Epithelial cell of esophagus (primary cell): ENCODE measurements around the gene RMDN2.

ENCODE experiments used
- DNase-seq: peaks from one replicate; pipeline ENCODE4 v3.0.0; 2010; ENCODE audit warnings: low read depth
- H3K4me3 ChIP-seq: 2 replicates; pipeline ENCODE4 v1.5.1; 2011; ENCODE audit warnings: mild to moderate bottlenecking, low read length, control low read depth
- TF ChIP-seq, protein P1 (sequence below): IDR thresholded peaks from 2 replicates; pipeline ENCODE4 v1.5.1; 2011; ENCODE audit warnings: low read depth, mild to moderate bottlenecking, low read length, control low read depth, inconsistent platforms; ENCODE audit not compliant: insufficient read depth; ENCODE audit errors: missing control alignments

RMDN2 gene

DNA sequence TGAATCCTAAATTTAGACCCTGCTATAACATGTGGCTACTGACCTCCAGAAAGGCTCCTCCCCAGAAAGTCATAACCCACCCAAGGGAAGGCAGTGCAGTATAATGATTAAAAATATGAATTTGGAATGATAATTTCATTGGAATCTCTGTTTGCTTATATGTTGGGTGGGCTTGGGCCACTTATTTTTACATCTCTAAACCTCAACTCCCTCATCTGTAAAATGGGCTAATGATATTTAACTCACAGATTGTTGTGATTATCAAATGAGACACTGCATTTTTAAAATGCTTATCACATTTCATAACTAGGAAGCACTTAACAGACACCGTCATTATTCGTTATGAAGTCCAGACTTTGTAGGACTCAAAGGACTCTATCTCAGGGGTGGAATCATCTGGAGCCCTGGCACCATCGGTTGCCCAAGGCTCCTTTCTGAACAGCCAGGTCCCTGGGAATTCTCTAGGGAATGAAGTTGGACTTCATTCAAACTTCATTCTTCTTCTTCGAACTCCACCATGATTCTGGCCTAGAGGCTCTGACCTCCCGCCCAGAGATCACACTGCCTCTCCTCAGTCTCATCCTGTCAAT, 33.1 kb upstream of the RMDN2 start:
- no peak for DNase-seq
- TF ChIP-seq, protein P1, sequence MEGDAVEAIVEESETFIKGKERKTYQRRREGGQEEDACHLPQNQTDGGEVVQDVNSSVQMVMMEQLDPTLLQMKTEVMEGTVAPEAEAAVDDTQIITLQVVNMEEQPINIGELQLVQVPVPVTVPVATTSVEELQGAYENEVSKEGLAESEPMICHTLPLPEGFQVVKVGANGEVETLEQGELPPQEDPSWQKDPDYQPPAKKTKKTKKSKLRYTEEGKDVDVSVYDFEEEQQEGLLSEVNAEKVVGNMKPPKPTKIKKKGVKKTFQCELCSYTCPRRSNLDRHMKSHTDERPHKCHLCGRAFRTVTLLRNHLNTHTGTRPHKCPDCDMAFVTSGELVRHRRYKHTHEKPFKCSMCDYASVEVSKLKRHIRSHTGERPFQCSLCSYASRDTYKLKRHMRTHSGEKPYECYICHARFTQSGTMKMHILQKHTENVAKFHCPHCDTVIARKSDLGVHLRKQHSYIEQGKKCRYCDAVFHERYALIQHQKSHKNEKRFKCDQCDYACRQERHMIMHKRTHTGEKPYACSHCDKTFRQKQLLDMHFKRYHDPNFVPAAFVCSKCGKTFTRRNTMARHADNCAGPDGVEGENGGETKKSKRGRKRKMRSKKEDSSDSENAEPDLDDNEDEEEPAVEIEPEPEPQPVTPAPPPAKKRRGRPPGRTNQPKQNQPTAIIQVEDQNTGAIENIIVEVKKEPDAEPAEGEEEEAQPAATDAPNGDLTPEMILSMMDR = no peak
- no peak overlapping the region for H3K4me3 ChIP-seq

DNA sequence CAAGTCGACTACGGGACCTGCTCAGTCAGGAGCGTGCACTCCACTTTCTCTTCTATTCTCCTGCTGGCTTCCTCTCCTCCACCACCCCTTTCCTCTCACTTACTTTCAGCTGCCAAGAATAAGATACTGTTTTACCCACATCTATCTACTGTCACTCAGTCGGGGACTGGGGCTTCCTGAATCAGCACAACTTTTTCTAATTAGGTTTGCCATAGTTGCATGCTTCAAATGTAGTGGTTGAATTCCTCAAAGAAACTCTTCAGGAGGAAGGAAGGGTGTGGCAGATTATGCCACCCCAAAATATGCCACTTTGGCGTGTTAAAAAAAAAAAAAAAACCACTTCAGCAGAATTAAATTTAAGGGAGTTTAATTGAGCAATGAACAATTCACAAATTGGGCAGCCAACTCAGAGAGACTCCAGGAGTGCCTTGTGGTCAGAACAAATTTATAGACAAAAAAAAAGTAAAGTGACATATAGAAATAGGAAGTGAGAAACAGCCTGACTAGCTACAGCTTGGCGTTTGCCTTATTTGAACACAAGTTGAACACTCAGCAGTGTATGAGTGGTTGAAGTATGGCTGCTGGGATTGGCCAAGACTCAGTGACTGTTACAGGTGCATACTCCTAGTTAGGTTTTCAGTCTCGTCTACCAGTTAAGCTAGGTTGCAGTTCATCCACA, 32.5 kb upstream of the RMDN2 start:
- TF ChIP-seq, protein P1 = no peak
- H3K4me3 ChIP-seq = no peak overlapping the region
- DNase-seq = no peak

DNA sequence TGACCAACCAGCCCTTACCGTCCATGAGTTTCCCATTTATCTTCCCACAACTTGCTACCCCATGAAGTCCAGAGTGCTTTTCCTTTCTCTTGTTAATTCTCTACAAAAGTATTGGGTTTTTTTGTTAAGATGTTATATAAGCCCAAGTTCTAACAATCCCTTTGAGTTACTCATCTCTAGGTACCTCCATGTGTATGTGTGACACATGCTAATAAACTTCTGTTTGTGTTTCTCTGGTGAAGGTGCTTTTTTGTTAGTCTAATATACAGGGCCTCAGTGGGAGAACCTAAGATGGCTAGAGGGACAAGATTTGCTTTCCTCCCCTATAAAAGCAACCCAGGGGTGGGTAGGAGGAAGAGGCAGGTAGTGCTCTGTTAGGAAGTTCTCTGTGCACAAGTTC, 31.8 kb upstream of the RMDN2 start:
- DNase-seq = peak; percentile 35
- no peak overlapping the region for H3K4me3 ChIP-seq
- TF ChIP-seq, protein P1 = no peak

DNA sequence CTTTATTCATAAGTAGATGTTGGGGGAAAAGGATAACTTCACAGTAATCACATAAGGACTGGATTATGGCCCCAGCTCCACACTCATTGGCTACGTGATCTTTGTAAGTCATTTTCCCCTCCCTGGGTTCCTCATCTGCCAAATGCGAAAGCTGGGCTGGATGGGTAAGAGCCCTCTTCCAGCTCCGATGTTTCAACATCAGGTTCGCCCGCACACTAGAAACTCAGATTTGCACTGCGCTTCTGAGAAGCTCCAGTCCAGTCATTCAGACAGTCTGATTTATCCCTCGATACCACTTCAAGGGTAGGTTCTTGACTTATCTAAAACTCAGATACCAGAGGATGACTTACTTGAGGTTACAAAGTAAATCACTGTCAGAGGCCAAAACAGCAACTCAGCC, 31.0 kb upstream of the RMDN2 start:
- TF ChIP-seq, protein P1 = no peak
- DNase-seq = no peak
- no peak overlapping the region for H3K4me3 ChIP-seq

DNA sequence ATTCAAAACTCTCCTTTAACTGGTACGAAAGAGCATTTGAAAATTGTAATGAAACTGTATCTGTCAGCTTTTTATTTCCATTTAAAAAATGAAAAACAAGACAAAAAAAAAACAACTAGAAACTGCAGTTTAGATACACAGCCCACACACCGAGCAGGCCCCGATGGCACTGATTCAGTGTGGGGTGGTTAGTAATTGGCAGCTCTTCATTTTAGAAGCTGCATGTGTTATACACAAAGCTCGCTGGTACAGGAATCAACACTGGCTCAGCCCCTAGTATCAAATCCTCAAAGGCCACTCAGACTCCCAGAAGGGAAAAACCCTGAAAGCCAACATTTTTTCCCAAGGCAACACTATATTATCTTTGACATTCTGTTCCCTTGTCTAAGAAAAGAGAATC, 30.5 kb upstream of the RMDN2 start:
- no peak for DNase-seq
- no peak overlapping the region for H3K4me3 ChIP-seq
- TF ChIP-seq, protein P1 = no peak

DNA sequence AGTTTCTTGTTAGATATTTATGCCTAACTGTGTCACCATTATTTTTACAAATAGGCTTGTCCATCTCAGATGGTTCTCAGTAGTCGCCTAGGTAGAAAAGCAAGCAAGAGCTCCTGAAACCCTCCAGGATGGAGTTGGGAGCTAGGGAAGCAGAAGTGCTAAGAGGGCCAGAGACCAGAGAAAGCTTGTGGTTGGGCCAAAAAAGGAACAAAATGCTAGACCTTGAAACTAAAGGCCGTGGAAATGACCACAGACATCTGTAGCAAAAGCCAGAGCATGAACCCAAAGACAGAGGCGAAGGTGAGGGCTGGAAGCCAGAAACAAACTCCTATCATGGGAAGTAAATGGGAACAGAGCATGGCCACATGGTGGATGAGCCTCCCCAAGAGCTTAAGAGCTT, 29.9 kb upstream of the RMDN2 start:
- DNase-seq = no peak
- H3K4me3 ChIP-seq = no peak overlapping the region
- TF ChIP-seq, protein P1 = no peak

DNA sequence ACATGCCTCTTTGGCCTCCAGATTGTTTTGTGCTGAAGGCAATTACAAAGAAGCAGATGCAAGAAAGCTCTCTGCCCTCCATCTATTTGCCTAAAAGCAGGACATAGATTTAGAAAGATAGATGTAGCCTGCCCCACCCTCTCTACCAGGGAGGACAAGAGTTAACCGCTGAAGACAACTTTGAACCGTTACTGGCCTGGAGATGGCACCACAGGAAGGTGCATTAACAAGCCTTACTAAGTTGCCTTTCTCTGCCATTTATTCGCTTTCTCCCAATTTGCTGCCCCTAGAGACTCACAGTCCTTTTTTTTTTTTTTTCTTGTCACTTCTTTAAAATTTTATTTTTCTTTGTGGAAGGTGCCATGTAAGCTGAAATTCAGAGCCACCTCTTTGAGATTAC, 28.8 kb upstream of the RMDN2 start:
- peak; percentile 17 for DNase-seq

More for the DNA sequence above, 28.8 kb upstream of the RMDN2 start:
- no peak overlapping the region for H3K4me3 ChIP-seq
- TF ChIP-seq, protein P1 = peak; percentile 13
